NCI-H82 treated with DMSO at 0.1 percent for 48 hours (cell line): ENCODE data around the gene COL4A2.

Experiments
- DNase-seq: peaks from one replicate; lab custom pipeline; 2025; ENCODE audit not compliant: unreplicated experiment; lab: John Stamatoyannopoulos, UW

Gene COL4A2

DNA sequence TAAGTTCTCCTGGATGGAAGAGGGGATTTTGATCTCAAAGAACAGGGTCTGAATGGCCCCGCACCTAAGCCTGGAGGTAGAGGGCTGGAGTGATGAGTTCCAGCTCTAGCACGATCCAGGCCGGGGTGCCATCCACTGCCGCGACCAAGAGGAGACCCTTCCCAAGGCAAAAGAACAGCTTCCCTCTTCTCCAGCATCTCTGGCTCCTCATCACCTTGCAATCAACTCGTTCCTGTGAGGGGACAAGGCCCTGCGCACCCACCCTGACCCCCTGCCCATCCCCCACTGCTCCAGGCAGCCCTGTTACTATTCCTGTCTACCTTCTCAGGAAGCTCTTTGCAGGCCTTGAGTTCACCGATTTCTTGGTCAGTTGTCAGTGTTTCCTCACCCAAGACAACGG, 17.9 kb upstream of the COL4A2 start:
- DNase-seq: no peak

GRCh38 chr13:110289661-110290060, 17.4 kb upstream of the COL4A2 start:
- no peak for DNase-seq

DNA sequence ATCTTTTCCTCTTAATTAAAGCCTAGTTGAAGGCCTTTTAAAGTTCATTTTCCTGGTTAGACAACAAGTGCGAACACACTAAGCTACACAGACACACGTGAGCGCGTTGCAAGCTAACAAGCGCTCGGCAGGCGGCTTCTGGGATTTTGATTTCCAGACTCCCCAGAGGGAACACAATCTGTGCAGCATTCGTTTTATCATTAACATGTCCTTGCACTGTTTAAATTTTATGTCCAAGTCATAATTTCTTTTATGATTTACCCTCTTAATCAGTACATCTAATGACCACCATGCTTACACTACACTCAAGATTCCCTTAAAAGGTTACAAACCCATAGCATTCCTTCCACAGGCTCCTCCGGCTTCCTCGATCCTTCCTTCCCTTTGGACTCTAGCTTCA, 16.9 kb upstream of the COL4A2 start:
- no peak for DNase-seq

DNA sequence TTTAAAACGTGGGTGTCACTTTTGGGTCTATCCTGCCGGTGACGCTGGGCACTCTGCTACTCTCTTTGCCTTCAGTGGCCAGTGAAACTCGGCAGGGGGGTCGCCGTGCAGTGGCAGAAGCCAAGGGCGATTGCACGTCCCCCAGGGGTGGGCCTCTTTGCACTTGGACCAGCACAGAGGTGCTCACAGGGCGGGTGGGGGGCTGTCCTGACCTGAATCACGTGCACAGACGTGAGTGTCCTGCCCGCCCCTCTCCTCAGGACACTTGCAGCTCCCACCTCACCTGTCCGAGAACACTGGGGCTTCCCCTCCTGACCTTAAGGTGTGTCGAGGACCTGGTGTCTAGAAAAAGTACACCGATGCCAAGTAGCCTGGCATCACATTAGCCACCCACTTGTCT, 16.3 kb upstream of the COL4A2 start:
- no peak for DNase-seq

GRCh38 chr13:110291286-110291685, 15.8 kb upstream of the COL4A2 start:
- DNase-seq: no peak

- no peak for DNase-seq
These were observed 14.0 kb upstream of the COL4A2 start for GRCh38 chr13:110293037-110293436.

DNA sequence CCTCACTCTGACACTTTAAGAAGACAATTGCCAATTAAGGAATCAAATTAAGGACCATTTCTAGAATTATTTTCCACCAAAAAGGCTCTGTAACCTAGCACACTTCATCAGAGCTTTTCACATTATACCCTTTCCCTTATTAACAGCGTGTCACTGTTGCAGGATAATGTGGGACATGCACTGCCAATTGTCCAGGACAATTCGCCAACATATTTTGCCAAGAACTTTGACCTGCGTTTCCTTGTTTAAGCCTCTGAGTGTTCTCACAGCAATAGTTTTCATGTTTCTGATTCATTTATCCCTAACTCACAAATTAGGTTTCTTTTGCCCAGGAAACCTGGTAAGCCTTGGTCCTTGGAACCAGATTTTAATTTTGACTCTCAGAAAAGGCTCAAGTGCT, 13.4 kb upstream of the COL4A2 start:
- DNase-seq: no peak

GRCh38 chr13:110294146-110294545, 12.9 kb upstream of the COL4A2 start:
- no peak for DNase-seq

- DNase-seq: no peak
These were observed 12.5 kb upstream of the COL4A2 start for GRCh38 chr13:110294622-110295021.

GRCh38 chr13:110297011-110297410, 10.1 kb upstream of the COL4A2 start:
- DNase-seq: no peak

DNA sequence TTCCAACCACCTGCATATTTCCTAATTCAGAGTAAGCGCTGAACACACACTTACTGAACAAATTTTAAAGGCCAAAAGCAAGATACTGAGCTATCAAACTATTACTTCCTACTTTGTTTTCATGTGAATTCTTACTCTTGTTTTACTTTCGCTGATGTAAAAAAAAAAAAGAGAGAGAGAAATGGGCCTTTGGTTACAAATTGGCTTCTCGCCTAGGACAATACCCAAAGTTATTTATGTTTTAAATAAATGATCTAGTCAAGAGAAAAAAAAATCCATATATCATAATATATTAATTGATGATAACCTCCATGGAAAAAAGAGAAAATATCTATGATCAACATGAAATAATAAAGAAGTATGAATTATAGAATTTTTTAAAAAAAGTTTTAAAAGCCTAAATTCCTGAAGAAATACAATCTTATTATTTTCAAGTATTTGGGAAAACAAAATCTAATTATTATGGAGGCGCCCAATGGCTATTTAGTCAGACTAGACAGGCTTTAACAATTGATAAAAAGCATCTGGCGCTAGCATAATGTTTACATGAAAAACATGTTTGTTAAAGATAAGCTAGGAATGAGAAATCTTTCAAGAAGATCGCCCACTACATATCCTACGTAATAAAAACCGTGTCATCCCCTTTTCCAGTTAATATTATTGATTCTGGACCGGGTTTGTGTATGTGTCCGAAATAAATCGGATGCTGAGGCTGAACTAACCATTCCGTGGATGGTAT, 9.1 kb upstream of the COL4A2 start:
- no peak for DNase-seq

GRCh38 chr13:110298505-110299282, 8.4 kb upstream of the COL4A2 start:
- no peak for DNase-seq

GRCh38 chr13:110299283-110299840, 7.7 kb upstream of the COL4A2 start:
- DNase-seq: no peak

DNA sequence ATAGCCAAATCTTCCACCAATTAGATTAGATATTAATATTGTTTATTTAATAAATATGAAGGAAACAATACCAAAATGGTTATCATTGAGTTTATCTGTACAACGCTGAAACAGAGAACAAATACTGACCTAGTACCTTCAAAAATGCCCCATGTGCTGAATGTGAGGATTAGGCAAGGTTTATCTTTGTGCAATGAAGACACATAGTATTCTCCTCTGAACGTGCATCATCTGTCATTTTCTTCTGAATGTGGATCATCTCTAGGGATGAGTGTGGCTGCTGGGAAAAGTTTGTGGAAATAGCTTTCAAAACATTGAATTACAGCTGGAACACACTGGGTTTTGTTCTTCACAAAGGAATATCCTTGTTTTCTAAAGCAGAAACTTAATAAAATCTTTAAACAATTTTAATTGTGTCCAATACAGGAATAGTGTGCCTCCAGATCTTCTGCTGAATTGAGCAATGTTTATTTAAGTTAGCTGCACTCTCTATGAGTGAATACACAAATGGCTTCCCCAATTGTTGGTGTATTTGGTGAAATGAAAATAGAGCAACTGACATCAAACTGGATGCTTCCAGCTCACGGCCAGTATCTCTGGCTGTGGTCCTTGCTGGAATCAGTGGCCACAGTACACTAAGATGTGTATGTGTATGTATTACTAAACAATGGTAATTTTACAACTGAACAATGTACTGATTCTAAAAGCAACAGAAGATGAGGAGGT, 6.8 kb upstream of the COL4A2 start:
- no peak for DNase-seq

GRCh38 chr13:110301083-110301482, 6.0 kb upstream of the COL4A2 start:
- DNase-seq: no peak

DNA sequence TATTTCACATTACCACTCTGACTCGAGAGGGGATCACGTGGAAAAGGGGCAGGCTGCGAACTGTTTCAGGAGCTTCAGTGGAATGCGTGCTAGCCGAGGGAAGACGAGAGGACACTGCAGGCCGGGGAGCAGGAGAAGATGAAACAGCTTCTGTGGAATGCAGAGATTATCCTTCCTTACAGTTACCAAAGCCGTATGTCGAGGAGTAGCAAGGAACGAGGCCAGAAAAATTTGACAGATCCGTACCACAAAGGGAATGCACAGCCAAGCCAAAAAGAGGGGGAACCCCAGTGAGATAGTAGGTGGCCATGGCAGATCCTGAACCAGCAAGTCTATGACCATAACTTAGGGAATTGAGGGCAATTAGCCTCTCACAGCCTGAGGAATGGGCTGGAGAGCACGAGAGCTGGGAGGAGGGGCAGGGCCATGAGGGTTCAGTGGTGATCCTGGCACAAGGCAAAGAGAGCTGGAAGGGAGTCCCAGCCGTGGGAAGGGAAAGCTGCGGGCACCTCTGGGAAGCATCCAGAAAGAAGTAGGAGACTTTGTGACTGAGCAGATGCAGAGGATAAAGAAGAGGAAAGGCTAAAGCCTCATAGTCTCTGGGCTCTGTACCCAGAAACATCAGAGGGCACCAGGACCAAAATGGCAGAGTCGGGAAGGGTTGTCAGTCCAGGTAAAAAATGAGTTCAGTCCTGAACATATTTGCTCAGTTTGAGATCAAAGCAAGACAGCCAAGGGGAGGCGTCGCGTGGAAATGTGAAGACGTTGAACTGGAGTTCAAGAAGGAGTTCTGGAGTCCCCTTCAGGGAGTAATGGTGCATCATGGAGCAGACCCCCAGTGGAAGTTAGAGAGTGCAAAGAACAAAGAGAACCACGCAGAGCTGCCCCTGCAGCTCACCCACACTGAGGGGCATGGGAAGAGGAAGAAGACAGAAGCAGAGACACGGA, 5.2 kb upstream of the COL4A2 start:
- no peak for DNase-seq

- DNase-seq: no peak
These were observed 4.1 kb upstream of the COL4A2 start for GRCh38 chr13:110302997-110303396.

DNA sequence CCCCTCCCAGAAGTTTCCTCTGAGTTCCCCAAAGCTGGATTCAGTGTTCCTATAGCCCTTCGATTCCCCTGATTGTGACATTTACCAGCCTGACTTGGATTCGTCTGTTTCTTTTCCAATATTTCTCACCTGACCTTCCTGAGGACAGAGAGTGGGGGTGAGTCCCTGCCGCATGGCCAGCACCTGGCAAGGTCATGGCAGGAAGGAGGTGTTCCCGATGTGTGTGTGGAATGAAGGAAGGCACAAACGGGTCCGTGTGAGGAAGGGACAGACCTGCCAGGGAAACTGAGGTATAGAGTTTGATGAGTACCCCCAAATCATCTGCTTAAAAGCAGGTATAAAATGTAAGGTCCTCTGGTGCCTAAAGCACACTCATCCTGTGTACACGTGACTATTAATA, 3.4 kb upstream of the COL4A2 start:
- DNase-seq: no peak

DNA sequence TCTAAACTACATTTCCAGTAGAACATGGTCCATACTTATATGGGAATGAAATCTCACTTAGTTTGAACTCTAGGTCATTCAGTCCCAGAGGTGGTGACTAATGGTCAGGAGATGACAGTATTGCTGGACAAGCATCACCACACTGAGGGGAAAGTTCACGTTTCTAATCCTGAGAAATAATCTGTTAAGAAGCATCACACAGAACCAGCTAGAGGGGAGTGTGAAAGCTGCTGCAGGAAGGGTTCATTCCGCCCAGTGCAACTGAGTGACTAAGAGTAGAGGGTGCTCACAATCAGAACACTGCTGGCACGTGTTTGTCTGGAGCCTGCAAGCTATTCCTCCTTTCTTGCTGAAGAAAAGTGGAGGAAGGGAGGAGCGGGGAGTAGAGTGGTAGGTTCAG, 2.8 kb upstream of the COL4A2 start:
- DNase-seq: no peak

GRCh38 chr13:110305001-110305400, 2.1 kb upstream of the COL4A2 start:
- DNase-seq: no peak

DNA sequence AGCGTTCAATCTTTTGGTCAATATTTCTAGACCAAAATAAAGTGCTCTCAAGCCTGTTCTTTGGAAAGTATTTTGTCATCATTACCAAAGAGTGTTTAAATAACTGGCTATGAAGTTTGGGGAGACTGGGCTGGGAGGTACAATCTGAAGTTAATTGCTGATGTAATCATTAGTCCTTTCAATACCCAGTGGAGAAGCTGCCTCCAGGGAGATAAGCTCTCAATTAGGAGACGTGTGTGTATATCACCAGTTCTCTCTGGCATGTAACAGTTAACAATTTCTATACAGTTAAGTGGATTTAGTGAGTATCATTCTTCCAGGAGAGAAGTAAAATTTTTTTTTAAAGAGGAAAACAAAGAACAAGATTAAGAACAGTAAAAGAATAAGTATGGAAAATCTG, 1.5 kb upstream of the COL4A2 start:
- no peak for DNase-seq
